NCI-H1105 treated with DMSO at 0.1 percent for 48 hours (cell line): ENCODE data around the gene GLRA3.
A peak's percentile ranks its signal among the peaks of the same experiment; 100 is the strongest.
"Not testable (repeated sequence)": the region's sequence is repeated elsewhere in the genome, so short reads cannot be mapped to it uniquely, and the experiment has no call there.

Experiments used
- DNase-seq: peaks from one replicate; lab custom pipeline; 2025; lab: John Stamatoyannopoulos, UW

GLRA3 gene

DNA sequence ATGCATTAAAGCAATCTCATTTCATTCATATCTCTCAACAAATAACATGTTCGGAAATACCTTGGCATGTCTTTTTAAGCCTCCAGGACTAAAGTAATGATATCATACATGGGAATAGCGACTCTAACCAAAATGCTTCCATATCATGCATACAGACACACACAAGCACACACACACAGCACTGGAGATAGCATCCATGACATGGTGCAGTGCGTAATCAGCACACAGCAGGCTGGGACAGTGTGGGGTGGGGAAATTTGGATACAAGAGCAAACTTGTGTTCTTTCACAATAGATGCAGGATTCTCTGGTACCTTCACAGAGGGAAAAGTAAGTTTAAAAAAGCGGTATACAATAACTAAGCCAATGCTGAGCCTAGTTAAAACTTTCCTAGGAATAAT is 174.4 kb downstream of the GLRA3 start:
- DNase-seq = no peak

DNA sequence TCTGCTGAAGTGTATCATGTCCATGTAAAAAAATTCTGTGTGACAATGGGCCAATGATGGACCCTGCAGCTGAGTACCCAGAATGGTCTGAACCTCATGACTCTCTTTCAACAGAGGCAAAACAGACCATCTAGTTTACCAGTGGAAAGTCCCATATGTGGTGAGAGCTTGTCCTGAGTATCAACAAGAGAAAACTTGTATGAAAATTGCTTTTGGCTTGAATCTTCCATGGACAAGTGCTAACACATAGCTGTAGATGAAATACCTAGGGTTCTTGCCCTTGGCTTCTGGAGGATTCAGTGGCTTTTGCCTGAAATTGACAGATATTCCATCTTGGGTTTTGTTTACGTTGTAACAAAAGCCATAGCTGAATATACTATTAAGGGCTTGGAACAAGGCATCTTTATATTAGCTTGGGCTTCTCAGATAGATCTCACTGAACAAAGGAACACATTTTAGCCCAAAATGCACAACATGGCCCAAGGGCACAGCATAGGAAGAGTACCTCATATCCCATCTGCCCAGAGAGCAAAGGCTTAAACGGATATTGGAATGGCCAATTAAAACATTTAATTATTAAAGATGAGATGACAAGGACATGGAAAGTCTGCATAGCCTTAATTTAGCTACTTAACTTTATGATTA is 178.2 kb downstream of the GLRA3 start:
- DNase-seq = no peak

DNA sequence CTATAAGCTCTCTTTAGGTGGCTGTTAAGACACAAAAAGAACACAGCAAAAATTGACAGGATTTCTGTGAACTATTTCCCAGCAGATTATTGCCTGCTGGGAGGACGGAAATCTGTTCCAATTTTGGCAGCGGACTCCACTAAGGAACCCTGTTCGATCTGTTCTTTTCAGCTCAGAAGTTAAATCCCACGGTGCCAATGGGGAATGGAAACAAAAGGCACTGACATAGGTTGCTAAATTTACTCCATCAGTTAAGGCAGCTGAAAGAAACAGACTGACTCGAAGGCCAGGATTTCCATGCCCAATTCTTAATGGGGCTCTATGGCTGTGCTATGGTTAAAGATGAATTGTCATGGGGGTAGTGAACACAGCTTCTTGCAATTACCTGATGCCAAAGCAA is 180.2 kb downstream of the GLRA3 start:
- DNase-seq = no peak

DNA sequence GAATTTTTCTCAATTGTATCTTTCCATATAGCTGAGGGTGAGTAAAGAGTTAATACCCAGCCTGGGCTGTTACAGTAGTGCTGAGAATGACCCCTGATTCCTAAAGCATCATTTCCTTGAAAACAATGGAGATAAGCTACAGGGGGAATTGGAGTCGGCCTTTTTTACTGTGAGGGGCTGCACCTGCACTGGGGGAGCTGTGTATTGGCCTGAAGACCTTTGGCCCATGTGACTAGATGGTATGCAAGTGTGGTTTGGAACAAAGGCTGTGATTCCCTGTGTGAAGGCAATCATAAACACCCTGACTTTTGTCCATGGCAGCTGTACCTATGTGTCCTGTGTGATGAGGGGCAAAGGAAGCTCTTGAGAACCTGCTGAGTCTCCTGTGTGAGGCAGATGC is 182.7 kb downstream of the GLRA3 start:
- DNase-seq = no peak

DNA sequence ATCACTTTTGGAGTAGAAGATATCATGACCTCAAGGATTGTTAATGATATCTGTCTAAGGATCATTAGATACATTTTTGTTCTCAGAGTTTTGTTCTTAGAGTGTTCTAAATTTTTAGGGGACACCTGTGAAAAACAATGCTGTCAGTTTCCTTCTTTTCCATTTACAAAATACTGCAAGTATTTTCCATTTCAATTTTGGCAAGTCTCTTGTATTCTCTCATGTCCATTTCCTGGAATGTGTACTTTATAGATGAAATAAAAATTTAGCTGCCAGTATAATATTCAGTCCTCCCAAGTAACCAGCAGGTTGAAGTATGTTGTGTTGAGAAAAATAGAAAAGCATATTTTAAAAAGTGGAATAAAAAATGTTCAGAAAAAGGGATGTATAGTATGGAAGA is 188.9 kb downstream of the GLRA3 start:
- no peak for DNase-seq

DNA sequence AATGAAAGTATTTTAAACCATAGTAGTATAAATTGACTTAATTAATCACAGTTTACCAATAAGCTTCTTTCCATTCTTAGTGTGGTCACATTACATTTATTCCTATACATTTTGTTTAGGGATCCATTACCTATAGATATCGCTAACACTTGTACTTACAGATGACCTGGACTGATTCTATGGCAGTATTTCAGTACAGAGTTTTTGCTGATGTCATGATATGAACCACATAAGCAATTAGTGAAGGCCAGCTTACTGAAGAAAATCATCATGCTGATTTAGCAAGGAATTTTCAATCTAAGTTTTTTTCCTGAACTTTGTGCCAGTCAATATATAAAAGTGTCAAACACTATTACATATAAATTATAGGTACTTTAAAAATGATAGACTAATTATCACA is 193.3 kb downstream of the GLRA3 start:
- DNase-seq = no peak

DNA sequence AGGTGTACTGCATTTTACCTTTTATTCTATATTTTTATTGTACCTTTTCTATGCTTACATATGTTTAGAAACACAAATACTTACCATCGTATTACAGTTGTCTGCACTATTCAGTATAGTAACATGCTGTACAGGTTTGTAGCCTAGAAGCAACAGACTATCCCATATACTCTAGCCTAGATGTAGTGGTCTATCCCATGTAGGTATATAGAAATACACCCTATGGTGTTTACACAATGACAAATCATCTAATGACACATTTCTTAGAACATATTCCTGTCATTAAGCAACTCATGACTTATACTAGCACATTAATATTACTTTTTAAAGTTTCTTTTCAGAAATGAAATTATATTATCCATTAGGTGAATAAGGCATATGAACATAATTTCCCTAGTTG is 195.6 kb downstream of the GLRA3 start:
- no peak for DNase-seq

DNA sequence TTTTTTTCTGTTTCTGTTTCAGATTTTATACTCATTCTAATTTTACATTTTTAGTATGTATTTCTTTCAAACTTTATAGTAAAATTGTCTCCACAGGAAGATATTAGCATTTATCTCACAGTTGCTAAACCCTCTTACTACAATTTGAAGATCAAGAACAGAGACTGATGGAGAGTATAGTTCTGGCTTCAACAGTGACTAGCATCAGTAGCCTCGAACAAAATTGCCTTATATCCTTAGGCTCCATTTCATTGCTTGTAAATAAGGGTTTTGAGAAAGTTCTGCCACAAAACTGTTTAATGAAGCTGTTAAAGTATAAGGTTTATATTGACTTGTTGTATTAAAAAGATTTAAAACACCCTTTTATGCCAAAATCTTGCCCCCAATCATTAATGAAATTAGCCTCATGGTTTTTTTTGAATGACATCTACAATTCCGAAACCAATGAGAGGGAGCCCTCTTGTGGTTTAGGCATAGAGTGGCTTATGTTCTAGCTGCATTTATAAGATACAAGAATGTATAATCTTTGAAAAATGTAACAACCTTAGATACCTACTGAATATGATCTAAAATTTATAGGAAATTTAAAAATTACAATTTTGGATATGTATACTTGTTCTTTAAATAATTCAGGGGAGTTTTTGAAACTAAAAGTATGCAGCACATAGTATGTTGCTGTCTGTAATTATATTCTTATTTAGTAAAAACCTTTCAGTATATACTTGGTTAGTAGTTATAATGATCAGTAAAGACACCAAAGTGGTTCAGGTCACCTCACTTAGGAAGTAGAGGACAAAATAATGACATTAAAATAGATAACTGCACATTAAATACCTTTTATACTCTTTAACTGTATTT is 196.9 kb downstream of the GLRA3 start:
- DNase-seq = peak; percentile 29

DNA sequence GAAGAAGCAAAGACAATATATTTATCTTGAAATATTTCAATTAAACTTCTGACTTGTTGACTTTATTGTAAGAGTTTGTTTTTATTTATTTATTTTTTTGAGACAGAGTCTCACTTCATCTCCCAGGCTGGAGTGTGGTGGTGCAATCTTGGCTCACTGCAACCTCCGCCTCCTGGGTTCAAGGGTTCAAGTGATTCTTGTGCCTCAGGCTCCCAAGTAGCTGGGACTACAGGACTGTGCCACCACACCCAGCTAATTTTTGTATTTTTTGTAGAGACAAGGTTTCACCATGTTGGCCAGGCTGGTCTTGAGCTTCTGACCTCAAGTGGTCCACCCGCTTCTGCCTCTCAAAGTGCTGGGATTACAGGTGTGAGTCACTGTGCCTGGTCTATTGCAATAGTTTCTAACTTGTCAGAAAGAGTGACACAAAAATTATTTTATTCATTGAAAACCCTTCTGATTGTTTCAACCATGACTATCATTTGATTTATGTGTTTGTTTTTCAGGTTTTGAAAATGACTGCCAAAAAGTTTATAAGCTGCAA is 199.1 kb downstream of the GLRA3 start:
- not testable (repeated sequence) for DNase-seq

DNA sequence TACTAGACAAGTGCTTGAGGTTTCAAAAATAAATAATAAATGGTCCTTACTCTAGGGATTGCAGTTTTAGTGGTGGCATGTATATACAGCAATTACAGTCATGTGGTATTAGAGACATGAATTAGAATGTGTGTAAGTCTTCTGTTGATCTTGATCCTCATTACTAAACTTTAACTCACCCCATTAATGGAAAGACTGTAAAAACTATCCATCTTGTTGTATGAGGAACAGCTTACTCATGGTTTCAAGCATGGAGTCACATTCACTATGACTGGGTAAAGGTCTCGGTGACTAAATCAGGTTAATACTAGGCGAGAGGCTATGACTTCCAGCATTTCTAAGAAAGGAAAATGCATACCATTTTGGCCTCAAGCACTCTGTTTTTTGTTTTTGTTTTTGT is 199.8 kb downstream of the GLRA3 start:
- no peak for DNase-seq

DNA sequence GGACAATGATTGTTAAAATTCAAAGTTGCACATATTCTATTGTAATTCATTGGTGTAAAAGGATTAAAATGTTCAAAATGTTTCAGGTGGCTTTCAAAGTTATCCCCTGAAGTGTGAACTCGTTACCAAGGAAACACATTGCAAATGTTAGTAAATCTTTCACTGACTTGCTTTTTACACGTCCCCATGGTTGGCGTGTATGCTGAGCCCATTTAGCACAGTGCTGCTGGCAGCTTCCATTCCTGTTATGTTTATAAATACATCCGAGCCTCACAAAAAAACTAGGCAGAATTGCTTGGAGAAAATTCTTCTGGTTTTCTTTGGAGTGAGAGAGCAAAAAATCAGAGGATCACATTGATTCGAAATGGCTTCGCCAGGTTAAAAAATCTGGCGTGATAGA is 200.9 kb downstream of the GLRA3 start:
- DNase-seq = no peak

DNA sequence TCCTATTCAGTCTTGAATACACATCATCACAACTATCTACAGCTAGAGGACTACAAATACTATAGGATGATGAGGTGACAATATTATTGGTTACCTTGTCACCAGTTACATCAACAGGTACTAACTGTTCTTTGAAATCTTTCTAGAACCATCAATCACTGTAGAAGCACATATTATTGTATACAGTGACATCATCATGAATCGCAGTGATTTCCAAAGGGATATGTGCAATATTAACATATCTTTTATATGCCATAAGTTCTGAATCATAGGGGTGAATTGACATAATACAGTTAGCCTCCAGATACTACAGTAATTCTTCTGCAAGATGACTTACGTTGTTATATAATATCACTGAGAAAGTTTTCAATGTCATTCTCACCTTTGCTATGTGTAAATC is 201.6 kb downstream of the GLRA3 start:
- DNase-seq = no peak

DNA sequence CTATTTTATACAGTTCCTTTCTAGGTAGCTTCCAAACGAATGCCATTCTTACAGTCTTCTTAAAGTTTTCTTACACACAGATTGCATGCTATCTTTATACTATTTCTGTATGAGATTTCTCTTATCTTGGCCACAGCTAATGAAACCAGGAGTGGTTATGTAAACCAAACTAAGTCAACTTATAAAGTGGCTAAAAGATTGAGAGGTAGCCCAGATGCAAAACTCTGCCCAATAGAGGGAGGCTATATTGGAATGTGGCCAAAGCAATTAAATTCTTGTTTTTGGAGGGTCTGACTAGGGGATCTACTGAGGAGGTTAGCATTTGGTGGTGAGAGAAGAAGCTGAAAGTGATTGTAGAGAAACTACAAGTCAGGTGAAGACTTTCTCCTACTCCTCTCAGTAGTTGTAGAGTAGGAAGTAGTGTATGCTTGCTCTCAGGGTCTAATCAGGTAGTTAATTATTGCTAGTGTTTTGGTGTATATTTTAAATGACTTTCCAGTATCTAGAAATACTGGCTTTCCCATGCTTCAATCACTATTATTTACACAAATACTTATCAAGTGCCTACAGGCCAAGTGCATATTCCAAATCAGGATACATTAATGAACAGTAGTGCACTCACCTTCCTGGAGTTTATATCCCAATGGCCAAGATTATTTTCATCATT is 202.6 kb downstream of the GLRA3 start:
- DNase-seq = no peak

DNA sequence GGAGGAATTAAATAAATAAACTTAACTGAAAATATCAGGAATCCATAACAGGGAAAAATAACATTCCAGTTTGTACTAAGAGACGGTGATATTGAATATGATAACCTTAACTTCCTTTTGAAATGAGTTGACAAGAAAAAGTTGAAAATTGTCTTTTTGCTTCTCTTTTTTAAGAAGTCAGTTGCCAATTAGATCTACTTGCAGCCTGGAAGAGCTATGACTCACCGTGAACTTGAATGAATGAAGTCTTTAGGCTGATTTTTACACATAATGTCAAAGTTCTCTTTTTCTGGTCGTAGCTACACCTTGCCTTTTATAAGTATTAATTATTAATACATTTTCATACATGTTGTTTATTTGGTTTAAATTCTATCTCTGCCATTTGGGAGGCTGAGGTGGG is 212.4 kb downstream of the GLRA3 start:
- DNase-seq = no peak

DNA sequence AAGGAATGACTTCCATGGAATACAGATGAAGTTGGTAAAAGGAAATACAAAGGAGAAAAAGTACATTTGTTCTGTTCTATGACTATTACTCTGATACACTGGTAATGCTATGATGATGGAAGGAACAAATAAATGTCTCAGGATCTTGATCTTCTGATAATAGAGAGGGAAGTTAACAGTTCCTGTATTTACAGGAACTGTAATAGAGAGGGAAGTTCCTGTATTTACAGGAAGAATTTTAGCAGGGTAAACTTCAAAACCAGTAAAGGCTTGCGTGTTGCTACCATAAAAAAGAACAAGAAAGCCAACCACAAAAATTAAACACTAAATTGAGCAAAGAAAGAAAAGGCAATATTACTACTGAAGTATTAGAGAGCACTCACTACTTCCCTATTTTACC is 215.1 kb downstream of the GLRA3 start:
- DNase-seq = no peak

DNA sequence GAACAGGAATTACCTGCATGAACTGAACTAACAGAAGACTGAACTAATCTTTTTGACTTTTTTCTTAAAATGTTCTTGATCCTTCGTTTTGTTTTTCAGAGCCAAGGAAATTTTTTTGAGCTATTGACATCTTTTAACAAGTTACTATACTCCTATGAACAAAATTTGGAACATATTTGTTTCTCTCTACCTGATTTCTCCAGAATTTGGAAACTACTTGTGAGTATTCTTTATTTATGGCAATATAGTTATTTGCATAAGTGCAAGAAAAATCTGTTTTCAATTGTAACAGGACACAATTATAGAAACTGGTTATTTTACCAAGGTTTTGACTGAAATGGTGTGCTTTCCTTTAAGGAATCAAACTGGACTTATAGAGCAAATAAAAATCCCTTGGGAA is 217.3 kb downstream of the GLRA3 start:
- DNase-seq = no peak

DNA sequence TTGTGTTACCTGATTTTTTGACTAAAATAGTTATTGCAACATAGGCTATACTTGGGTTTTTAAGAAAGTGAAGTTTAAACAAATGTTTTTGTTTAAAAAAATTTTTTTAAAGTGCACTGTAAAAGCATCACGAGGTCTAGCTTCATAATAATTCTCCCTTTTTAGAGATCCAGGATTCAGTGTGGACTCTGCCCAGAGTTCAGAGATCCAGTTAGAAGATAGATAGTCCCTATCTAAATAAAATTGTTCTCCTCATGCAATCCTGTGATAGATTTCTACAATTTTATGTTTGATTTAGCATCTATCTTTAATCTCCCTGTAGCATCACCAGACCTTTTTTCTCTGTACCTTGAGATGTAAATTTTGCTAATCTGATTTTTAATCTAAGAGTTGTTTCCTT is 221.3 kb downstream of the GLRA3 start:
- DNase-seq = no peak

DNA sequence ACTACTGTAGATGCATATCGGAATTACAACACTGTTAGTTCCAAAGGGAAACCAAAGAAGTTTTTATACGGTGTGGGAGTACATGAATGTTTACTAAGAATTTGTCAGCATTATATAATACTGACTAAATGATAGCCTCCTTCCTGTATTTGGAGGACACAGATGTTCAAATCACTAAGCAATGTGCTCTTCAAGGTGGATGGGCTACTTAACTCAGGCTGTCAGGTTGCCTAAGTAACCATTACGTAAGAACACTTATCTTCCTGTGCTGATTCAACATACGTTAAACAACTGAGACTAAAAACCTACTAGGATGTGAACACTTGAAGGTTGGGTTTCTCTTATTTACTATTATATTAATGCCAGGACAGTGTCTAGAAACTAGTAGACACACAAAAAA is 224.8 kb downstream of the GLRA3 start:
- DNase-seq = peak; percentile 6

DNA sequence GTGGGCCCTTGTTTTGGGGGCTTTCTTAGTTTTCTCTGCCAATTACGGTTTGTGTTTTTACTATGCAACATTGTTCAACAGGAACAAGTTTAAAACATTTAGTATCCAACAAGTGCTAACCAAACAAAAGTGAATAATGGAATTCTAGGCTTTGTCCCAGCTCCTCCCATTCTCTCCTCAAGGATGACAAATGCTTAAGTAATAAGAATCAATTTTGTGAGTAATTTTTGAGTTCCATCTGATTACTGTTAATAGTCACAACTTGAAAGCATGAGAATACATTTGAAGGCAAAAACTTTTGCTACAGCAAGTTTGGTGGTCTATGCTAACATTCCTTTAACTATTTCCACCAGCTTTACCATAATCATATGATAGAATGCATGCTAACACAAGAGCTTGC is 228.7 kb downstream of the GLRA3 start:
- no peak for DNase-seq

DNA sequence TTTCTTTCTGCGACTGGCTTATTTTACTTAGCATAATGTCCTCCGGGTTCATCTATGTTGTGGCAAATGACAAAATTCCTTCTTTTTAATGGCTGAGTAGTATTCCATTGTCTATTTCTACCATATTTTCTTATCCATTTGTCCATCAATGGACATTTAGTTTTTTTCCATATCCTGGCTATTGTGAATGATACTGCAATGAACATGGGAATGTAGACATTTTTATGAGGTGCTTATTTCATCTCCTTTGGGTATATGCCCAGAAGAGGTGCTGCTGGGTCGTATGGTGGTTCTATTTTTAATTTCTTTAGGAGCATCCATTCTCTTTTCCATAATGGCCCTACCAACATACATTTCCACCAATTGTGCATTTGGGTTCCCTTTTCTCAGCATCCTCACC is 230.2 kb downstream of the GLRA3 start:
- no peak for DNase-seq

DNA sequence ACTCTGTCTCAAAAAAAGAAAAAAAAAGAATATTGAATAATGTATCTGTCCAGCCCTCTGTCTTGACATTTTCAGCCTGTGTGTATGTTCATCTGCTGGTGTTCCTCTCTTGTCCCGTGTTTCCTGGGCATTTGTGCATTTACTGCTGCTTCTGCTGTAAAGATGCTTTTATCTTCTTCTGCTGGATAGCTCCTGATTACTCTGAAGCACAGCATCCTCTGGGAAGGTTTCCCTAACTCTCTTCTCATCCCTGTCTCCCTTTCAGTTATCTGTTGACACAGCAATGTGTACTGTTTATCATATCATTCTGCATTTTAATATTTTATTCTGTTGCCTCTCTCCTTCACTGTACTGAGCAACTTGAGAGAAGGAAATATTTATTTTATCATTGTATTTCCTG is 232.5 kb downstream of the GLRA3 start:
- no peak for DNase-seq

DNA sequence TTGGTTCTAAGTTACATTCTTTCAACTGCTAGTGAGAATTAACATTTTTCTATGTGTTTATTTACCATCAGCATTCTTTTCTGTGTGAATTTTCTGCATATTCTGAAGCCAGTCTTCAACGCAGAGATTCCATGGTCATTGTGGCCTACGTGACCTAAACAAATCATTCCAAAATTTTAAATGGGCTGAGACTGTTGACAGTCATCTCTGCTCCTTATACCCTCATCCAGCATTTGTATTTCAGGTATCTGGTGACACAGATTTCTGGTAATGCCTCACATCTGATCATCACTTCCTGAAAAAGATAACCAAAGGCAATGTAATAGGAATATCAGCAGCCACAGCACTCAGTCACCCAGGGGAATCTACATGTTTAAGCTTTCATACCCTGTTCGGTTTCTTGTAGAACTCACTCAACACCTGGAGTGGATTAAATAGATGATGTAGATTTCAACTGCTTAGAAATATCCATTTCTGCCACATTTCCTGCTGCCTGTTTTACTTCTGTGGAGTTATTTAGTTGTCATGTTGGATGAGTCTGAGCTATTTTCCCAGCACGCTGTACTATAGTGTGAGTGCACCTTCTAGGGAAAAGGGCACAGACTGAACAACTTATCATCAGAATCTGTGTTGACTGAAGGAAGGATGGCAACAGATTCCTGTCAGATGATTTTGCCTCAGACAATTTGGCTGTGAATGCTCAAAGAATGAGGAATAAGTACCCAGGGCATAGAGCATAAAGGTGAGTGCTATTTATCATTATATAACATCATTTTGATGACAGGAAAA is 233.7 kb downstream of the GLRA3 start:
- DNase-seq = no peak
